Transverse colon (tissue), 4 donors: ENCODE measurements around the gene DIP2A.

Experiments
- POLR2A ChIP-seq: fragments of 450-650 bp; IDR thresholded peaks from one replicate; pipeline ENCODE4 v1.6.1; 2016; ENCODE audit warnings: antibody characterized with exemption, mild to moderate bottlenecking, moderate library complexity
- POLR2AphosphoS5 ChIP-seq, 3 donors: sonication (generic); formaldehyde crosslinking; IDR thresholded peaks; one replicate each; pipeline ENCODE4 v1.6.1; 2016; ENCODE audit warnings: antibody characterized with exemption in 3 of 3
- TF ChIP-seq, protein P1 (sequence below), 5 experiments: fragments of 200-600 bp in 3 of 5; fragments of 450-650 bp in 2 of 5; sonication (generic) in 3 of 5; IDR thresholded peaks; 1 replicate in 2 of 5; 2 replicates in 3 of 5; pipeline ENCODE4 v1.5.1; 2016 to 2017; ENCODE audit warnings: antibody characterized with exemption in 5 of 5, inconsistent platforms in 3 of 5, mild to moderate bottlenecking in 2 of 5, moderate library complexity in 1 of 5

DNA sequence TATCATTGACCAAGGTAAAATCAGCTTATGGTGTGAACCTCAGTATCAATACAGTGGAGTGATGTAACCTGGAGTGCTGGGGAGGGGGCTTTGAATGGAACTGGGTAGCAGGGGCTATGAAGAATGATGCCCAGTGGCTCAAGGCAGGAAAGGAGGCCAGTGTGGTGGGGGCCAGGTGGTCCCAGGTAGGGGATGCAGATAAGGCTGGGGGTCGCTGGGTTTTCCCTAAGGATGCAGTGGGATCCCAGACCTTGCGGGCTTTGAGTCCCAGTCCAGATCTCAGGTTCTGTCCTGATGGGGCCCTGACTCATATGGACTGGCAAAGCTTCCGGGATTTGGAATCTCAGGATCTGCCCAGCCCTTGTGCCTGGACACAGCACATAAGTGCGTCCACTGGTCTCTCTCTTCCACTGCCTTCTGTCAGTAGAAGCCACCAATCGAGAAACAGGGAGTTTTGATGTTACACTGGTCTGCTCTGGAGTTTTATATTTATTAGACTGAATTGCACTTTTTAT, 94.2 kb downstream of the DIP2A start:
- TF ChIP-seq POLR2AphosphoS5 (IDR thresholded peaks at IDR 0.05) (no peak), POLR2A (no peak)
- TF ChIP-seq, protein P1, sequence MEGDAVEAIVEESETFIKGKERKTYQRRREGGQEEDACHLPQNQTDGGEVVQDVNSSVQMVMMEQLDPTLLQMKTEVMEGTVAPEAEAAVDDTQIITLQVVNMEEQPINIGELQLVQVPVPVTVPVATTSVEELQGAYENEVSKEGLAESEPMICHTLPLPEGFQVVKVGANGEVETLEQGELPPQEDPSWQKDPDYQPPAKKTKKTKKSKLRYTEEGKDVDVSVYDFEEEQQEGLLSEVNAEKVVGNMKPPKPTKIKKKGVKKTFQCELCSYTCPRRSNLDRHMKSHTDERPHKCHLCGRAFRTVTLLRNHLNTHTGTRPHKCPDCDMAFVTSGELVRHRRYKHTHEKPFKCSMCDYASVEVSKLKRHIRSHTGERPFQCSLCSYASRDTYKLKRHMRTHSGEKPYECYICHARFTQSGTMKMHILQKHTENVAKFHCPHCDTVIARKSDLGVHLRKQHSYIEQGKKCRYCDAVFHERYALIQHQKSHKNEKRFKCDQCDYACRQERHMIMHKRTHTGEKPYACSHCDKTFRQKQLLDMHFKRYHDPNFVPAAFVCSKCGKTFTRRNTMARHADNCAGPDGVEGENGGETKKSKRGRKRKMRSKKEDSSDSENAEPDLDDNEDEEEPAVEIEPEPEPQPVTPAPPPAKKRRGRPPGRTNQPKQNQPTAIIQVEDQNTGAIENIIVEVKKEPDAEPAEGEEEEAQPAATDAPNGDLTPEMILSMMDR (IDR thresholded peaks at IDR 0.05) = no peak
